AG08396 (cell line): ENCODE data around the gene SAXO1.
"Not testable (repeated sequence)": the region's sequence is repeated elsewhere in the genome, so short reads cannot be mapped to it uniquely, and the experiment has no call there.

Source experiments
- DNase-seq: peaks from one replicate; pipeline ENCODE4 v3.0.0; 2012; ENCODE audit warnings: low spot score, mixed read lengths

SAXO1 gene

DNA sequence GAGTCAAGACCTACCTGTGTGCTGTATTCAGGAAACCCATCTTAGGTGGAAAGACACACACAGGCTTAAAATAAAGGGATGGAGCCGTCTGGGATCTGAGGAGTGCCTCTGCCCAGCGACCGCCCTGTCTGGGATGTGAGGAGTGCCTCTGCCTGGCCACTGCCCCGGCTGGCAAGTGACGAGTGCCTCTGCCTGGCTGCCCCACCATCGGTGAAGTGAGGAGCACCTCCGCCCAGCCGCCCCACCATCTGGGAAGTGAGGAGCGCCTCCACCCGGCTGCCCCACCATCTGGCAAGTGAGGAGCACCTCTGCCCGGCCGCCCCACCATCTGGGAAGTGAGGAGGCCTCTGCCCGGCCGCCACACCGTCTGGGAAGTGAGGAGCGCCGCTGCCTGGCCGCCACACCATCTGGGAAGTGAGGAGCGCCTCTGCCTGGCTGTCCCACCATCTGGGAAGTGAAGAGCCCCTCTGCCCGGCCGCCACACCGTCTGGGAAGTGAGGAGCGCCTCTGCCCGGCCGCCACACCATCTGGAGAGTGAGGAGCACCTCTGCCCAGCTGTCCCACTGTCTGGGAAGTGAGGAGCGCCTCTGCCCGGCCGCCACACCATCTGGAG, 33.7 kb downstream of the SAXO1 start:
- no peak for DNase-seq

DNA sequence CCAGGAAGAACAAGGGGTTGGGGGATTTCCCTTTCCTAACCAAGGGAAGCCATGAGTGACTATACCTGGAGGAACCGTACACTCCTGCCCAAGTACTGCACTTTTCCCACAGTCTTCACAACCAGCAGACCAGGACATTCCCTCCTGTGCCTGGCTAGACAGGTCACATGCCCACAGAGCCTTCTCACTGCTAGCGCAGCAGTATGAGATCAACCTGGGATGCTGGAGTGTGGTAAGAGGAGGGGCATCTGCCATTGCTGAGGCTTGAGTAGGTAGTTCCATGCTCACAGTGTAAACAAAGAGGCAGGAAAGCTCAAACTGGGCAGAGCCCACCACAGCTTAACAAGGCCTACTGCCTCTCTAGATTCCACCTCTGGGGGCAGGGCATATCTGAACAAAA, 35.9 kb downstream of the SAXO1 start:
- DNase-seq = no peak

DNA sequence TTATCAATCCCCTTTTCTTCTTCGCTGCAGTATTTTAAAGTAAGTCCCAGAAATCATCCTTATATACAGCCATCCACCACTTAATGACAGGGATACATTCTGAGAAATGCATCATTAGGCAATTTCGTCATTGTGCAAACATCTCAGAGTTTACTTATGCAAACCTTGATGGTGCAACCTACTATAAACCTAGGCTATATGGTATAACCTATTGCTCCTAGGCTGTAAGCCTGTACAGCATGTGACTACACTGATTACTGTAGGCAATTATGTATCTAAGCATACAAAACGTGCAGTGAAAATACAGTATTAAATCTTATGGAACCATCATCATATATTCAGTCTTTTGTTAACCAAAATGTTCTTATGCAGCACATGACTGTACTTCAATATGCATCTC, 36.8 kb downstream of the SAXO1 start:
- no peak for DNase-seq

DNA sequence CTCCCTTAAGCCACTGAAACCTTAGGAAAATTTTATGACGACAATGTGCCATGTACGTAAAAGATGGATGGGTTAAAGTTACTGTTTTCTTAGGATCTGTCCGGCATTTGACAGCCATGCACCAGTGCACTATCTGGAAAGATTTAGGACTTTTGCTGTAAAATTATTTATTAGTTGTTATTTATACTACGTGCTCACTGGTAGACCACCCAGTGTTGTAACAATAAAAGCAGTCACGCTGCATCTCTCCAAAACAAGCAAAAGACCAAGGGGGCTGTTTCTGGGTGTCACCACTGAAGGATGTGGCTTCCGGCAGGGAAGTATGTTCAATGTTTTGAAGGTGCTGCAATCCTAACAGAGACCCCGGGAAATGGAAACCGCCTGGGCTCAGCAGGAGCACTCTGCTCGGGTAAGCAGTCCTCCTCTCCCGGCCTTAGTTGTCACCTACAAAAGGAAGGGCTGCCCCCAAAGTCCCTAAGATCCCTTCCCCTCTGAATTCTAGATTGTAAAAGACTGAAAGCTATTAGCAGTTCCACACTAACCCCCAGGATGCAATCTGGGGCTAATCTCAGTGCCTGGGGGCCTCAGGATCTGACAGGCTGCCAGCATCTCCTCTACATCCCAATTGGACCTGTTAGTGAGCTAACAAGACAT, 38.6 kb downstream of the SAXO1 start:
- no peak for DNase-seq

DNA sequence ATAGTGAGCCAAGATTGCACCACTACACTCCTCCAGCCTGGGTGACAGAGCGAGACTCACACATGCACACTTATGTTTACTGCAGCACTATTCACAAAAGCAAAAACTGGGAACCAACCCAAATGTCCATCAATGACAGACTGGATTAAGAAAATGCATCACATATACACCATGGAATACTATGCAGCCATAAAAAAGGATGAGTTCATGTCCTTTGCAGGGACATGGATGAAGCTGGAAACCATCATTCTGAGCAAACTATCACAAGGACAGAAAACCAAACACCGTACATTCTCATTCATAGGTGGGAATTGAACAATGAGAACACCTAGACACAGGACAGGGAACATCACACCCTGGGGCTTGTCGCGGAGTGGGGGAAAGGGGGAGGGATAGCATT, 41.8 kb downstream of the SAXO1 start:
- not testable (repeated sequence) for DNase-seq

DNA sequence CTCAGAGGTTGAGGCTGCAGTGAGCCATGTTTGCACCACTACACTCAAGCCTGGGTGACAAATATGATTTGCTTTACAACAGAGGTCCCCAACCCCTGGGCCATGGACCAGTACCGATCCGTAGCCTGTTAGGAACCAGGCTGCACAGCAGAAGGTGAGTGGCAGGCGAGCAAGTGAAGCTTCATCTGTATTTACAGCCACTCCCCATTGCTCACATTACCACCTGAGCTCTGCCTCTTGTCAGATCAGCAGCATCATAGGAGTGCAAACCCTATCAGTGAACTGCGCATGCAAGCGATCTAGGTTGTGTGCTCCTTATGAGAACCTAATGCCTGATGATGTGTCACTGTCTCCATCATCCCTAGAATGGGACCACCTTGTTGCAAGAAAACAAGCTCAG, 42.5 kb downstream of the SAXO1 start:
- DNase-seq = no peak

DNA sequence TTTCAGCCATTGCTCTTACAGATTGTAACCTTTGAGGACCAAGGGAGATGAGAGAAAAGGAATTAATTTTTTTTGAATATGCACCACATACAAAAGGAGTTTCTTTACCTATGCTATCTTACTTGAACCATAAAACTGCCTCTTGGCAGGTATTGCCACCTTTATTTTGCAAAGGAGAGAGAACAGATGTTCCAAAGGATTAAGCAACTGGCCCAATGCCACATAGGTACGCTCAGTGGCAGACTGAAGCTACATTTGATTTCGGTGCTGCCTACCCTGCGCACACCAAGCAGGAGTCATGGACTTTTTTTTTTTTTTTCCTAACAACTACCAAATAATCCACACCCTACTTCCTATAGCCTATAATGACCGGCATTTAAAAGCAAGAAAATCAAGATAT, 43.1 kb downstream of the SAXO1 start:
- DNase-seq = no peak

DNA sequence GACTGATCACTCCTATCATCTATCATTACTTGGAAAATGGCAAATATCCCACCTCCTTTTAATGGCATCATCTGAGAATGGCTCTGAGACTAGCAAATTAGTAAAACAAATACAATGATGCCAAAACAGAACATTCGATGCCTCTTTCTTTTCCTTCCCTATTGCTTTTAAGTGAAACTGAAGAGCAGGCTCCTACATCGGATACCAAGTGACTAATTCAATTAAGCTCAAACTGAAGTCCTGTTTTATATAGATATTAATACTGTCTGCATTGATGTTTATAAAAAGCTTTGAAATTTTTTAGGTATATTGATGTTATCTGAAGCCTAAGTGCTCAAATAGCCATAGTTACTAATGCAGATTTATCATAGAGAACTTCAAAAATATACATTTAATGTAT, 43.9 kb downstream of the SAXO1 start:
- no peak for DNase-seq

DNA sequence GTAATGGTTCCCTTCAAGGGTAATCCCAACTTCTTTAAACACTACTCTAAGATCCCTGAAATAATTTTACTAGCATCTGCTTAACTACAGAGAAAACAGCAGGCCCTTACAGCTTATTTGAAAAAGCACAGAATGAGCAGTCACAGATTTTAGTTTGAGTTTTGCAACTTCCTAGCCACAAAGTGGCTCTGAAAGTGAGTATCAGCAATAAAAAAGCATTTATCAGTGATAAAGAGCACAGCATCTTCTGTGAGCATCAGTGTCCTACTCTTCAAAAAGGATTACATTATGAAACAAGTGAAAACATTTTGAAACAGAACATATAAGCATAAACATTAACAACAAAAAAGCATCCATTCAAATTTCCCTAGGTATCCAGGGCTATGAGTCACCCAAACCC, 45.0 kb downstream of the SAXO1 start:
- DNase-seq = no peak

DNA sequence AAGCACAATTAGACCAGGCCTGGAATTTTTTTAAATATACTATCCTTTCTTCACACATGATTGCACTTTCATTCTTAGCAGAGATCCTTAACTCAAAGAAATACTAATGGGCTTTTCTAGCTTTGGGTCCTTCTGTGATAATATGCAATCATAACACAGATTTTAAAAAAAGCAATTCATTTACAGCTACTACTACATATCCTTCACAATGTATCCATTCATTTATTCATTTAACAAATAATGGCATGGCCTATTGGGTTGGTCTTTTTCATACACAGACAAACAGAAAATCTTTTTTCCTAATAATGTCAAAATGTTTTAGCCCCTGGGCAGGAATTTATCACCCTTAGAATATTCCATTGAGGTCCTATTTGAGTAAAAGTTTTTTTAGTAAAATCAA, 47.0 kb downstream of the SAXO1 start:
- no peak for DNase-seq

DNA sequence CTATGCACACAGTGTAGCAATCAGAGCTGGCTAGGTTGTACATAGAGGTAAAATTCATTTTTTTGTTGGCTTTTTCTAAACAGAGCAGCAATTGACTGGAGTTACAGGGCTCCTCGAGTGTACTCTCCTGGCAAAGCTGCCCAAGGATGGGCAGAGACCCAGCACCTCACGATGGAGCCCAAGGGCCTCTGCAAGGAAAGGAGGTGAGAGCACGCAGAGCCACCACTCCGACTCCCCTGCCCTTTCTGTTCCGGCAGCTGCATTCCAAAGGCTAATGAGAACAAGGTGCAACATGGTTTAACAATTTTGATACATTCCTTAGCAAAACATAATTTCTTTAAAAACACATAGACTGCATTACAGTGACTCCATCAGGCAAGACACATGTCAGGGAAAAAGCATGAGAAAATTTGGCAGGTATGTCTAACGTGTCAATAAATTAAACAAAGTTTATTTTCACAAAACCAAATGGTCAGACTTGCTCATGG, 47.5 kb downstream of the SAXO1 start:
- no peak for DNase-seq

DNA sequence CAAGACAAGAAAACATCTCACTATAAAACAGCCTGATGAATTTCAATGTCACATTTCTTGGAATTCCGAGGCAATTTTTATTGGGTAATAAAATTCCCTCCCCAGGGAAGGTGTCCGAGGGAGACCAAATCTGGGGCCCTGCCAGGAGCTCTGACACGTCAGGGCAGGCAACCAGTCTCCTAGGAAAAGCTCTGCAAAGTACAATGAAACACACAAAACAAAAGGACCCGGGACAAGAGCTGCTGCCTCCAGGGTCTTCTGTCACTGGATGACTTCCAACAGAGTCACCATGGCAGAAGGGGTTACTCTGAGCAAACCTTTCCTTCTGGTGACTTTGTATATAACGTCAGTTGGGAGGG, 50.8 kb downstream of the SAXO1 start:
- DNase-seq = no peak

DNA sequence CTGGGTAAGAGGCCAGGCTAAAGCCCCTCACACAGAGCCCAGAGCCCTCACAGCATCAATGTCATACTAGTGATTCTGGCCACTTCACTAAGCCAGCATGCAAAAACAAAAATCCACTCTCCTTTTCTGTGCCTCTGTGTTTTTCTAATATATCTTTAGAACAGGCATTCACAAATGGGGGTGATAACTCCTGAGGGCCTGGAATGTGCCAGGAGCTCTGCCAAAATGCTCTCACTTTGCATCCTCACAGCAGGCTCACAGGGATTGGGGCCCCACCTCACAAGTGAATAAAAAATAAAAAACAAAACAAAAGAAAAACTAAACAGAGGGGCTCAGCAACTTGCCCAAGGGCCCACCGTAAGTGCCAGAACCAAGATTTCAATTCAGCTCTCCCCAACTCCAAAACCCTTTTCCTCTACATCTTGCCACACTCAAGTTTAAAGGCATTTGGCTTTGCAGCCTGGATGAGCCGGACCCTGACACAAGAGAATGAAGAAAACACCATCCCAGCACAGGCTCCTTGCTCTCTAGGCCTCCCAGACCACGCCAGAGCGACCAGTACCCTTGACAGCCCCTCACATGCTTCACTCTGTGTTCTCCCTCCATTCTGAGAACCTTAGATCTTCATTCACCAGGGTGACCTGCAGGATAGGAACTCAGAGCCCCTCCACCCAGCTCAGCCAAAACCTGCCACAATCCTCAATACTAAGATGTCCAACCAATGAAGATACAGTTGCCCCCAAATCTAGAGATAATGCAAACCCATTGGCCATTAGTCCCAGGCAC, 51.3 kb downstream of the SAXO1 start:
- DNase-seq = no peak

DNA sequence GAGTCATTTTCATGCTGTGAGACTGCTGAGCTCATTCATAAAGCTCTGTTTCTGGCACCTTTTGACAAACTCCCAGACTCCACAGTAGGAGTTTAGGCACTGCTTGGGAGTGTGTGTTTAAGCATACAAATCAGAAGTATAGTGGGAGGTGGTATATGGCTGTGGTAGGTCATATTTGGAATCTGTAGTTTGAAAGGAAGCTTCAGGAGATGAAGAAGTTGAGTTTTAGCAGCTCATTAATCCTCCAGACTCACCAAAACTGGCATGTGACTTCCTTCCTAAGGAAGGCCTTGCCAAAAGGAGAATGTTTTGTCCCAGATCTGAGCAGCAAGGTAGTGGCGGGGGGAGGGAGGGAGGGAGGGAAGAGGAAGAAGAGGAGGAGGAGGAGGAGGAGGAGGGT, 52.8 kb downstream of the SAXO1 start:
- no peak for DNase-seq

DNA sequence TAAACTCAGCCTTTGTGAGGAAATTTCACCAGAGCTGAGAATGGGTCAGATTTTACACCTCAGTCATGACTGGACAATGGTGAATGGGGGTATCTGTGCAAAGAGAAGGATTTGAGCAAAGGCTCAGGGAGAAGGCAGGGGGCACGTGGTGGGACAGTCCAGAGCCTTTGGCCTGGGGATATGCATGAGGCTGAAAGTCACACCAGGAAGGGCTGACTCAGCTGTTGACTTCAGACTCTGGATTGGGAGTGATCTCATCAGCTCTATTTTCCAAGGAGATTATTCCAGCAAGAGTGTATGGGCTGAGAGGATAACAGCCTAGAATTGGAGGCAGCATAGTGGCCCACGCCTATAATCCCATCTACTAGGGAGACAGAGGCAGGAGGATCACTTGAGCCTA, 53.6 kb downstream of the SAXO1 start:
- DNase-seq = peak; percentile 45

DNA sequence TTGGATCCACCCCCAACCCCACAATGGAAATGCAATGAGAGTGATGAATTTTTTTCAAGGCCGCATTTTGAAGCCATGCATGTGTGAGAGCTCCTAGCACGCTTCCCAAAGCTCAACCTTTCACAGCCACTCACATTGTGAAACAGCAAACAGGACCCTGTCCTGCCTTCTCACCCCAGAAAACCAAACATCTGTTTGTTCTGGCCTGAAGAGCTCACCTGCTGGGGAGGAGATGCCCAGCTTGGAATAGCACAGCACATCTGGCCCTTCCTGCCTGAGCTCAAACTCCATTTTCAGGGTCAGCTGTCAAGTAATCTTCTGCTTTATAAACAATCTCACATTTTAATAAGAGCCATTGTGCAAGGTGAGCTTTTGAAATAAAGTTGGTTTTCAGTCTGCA, 54.8 kb downstream of the SAXO1 start:
- no peak for DNase-seq

DNA sequence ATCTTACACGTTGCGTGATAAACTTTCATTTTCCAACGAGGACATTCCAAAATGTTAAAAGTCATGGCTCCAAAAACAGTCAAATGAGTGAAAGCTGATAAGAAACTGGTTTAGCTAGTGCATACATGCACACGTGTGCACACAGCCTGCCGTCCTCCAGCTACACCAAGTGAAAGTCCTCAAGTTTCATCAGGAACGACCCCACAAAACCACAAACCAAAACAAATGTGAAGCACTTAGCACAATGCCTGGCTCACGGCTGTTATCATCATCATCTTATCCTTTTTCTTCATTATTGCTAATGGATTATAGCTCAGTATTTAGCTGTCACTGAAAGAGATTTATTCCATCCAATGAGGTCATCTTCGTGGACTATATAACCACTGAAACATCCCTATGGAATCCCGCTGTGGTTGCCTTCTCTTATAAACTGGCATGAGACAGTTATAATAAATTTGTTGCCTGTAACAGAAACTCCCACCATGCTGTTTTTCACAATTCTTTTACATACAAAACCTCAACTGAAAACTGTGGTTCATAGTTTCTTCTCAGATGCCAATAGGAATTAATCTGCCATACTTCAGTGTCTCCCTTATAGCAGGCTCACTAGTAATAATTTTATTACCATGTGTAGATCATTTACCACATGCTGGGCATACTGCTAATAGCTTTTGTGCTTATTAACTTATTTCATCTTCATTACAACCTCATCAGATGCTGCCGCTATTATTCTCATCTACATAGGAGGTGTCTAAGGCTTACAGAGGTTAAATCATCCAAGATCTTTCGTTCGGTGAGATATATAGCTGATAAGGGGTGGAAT, 56.1 kb downstream of the SAXO1 start:
- peak; percentile 40 for DNase-seq

DNA sequence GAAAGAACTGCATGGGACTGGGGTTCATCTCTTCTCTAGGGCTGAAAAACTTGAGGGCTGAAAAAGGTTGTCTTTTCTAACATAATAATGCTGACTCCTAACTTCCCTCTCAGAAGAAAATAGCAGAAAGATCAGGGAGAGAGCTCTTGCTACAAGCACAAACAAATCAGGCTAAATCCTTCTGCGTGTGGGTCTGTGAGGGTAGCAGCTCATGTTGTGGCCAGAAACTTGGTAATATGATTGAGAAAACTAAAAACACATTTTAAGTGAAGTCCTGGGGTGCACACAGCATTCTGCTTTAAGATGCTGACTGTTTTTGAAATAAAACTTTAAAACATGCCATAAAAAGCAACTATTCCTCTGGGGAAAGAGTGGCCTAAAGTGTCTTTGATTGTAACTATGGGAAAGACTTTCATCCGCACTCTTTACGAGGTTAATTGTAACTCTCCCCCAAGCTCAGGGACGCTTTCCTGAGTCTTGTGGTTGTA, 56.7 kb downstream of the SAXO1 start:
- no peak for DNase-seq

DNA sequence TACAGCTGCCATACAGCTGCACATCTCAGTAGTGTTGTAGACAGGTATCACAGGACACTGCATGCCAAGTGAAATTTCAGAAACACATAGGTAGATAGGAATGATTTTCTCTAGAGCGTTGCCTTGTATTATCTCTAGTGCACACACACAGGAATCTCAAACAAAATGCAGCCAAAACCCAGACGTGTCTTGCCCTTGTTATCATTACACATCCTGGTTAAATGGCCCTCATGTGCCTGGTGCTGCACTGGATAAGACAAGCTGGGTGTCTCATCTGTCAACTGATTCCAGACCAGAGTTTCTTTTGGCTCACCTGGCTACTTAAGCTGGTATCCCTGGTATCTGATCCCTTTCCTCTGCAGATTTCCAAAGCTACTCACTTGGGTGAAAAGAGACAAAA, 59.7 kb downstream of the SAXO1 start:
- DNase-seq = no peak

DNA sequence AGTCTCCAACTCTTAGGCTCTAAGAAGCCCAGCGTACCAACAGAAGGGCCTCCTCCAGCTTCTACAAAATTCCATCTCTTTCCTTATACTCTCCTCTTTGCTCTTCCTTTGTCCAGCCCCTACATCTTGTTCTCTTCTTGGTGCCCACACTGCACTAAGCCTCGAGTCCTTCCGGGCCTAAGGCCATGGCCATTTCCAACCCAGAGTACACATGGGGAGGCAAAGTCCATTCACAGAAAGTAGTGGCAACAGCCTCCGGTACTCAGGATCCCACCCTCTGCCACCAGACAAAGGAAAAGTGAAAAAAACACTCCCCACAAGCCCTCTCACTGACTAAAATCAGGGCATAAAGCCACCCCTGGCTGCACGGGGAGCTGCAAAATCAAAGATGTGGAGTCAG, 60.3 kb downstream of the SAXO1 start:
- no peak for DNase-seq

DNA sequence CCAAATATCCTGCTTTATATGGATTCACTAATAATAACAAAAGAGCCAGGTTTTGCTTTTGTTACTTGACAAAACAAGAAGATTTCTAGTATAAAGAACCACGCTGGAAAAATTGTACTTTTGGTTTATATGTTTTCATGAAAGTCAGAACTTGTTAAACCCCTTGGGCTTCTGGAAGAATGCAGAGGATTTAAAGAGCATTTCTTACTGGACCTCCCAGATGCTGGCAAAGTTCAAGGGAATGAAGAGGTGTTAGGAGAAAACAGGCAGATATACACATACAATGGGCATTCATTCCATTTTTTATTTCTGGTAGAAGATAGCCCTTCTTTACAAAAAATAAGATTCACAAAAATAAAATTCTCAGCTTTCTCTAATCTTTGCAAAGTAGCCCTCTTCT, 61.1 kb downstream of the SAXO1 start:
- no peak for DNase-seq

DNA sequence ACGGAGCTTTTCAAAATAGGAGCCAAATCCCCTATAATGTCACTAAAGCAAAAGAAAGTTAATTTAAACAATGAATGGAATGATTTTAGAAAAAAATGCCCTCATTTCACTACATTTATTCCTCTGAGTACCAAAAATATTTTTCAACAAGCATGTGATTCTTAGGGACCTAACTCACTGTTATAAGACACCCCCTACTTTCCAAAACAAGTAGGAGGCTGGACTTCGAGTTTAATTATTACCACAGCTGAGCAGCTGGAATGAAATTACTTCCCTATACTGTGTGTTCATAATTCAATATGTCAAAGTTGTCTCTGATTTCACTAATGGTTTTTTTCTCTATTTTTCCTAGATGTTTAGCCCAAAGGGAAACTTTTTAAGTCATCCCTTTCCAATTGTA, 61.6 kb downstream of the SAXO1 start:
- DNase-seq = no peak
